HG03439 (cell line): Measurements from ENCODE around the gene SLC66A2.

Experiments used
- ATAC-seq: cut with Tn5 transposase; IDR thresholded peaks from one replicate; pipeline ENCODE4 v1.9.1; 2021; ENCODE audit warnings: mild to moderate bottlenecking, moderate library complexity; ENCODE audit not compliant: unreplicated experiment

The SLC66A2 gene

DNA sequence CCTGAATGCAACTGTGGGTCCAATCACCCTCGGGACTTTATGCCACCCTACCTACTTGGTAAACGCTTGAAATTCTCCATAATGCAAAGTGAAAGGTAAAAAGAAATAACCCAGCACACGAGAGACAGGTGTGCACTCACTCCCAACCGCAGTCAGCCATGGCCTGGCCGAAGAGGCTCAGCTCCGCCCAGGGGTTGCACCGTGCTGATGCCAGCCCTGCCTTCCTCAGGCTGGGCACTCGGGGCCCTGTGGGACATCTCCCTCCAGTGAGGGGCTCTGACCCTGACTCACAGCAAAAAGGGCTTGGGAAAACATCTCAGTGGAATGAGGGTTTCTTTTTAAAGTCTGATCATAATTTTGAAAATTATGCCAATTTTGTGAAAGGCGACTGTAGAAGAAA lies 13.3 kb downstream of the SLC66A2 start:
- ATAC-seq: no peak

DNA sequence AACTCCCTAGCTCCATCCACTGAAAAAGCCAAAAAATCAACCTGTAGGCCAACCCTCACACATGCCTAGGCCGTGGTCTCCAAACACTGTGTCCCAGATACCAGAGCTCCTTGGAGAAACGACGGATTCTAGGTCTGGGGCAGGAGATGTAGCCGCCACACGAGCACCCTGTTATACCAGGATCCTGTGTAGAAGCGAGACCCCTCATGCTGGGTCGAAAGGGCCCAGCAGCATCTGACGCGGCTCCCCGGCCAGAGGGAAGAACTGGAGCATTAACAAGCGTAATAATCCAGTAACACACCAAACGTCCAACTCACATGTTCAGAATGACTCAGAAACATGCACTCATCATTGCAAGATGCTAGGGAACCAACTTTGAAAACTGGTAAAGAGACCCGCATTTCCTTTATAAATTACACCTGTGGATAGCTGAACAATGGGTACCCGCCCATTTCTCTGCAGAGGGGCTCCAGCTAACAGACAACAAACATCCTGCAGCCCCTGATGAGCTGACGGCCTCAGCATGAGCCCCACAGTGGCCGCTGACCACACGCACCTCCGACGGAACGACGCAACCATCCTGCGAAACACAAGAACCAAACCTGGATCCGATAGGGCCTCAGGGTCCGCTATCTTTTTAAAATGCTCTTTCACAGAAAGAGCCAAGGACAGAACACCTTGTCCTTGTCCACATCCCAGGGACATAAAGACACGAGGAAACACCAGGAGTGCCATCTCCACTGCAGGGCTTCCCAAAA lies 14.2 kb downstream of the SLC66A2 start:
- no peak for ATAC-seq

DNA sequence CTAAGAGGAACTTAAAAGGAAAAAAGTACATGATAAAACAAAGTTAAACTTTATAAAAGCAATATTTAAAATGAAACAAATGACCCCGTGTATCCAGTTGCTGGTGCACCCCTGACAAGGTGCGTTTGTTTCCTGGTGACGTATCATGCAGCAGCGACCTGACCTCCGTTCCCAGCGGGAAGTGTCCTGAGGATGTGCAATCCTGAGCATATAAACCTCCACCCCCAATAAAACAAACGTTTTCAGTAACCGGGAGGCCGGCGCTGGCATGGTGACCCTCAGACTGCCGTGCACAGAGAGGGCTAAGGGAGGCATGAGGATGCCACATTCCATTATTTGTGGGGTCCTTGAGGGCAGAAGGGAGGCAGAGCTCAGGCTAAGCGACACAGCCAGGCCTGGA lies 14.8 kb downstream of the SLC66A2 start:
- ATAC-seq: no peak

DNA sequence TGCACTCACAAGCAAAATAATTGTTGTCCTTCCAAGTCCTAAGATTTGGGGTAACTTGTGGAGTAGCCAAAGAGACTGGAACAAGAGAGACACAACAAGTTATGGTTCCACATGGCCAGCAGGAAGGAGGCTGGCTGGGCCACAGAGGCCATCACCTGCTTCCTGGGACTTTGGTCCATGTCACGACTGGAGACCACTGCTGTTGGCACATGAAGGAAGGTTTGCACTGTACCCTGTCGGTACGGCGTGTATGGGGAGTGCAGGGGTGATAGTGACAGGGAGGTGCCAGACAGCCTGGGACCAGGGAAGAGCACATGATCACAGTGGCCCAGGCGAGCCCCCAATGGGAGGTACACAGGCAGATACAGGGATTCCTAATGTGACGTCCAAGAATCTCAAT lies 15.5 kb downstream of the SLC66A2 start:
- no peak for ATAC-seq

DNA sequence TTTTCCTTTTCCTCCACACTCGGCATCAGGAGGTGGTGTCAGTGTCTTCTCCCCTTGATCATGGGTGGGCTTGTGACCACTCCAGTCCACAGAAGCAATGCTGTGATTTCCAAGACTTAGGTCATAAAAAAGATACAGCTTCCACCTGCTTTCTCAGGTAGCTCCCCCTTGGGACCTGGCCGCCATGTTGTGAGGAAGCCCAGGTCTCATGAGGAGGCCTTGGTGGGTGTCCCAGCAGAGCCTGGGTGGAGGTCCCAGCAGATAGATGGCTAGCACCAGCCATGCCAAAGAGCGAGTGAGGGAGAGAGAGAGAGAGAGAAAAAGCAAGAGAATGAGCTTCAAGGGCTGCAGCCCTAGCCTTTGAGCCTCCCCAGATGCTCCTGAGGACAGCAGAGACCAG lies 16.0 kb downstream of the SLC66A2 start:
- no peak for ATAC-seq

DNA sequence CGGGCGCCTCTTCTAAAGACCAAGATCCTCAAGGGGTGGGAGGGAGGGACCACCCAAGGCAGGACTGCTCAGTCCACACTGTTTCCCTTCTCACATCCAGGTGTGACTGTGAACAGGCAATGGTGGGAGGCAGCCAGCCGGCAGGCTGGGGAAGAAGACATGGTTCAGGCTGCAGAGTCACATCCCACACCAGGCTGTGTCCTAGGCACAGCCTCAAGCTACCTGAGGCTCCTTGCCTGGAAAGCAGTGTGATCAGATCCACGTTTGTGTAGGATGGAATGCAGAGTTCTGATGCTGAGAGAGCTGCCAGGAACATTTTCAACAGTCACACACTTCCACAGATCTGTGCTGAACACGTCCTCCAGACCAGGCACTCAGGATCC lies 16.4 kb downstream of the SLC66A2 start:
- no peak for ATAC-seq

DNA sequence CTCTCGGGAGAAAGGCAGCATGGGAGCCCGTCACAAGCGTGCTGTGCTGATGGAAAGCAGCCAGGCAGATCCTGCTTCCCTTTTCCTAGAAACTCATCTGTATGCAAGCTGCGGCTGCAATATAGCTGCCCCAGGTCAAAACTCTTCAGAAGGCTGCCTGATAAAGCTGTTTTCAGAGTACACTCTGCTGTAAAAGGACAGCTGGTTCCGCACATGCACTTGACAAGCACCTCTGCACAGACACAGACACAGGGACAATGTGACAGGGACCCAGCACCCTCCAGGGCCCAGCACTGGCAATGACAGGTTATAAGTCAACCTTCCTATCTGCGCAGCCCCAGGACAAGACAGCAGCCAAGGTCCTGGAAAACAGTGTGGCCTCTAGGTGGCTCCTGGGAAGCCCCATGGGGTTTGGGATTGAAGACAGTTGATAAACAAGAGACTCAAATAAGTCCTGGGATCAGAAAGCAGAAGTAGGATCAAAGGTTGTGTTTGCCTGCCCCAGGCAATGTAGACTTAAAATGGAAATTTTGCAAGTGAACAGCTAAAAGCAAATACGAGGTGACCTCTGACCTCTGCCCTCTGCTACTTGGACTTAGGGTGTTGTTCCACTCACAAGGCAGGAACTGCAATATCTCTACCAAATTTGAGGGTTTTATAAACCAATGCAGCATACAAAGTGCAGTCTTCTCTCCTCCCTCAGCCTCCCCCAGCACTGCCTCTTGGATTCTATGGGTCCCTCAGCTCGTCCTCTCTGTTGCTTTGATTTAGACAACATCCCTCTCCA lies 16.9 kb downstream of the SLC66A2 start:
- no peak for ATAC-seq

DNA sequence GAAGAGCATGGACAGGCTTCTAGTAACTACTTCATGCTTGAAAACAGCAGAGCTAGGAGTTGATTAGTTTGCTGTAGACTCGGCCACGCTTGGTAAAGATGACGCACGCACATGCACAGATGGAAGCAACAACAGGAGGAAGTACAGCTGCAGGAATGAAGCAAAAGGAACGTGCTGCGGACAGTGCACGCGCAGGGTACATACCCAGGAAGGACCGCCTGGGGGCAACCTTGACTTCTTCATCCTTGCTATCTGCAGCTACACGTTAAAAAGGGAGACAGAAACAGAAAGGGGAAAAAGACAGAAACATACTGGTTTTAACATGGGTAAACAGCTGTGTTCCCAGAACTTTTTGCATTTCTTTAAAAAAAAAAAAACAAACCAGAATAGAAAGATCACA lies 17.7 kb downstream of the SLC66A2 start:
- no peak for ATAC-seq

DNA sequence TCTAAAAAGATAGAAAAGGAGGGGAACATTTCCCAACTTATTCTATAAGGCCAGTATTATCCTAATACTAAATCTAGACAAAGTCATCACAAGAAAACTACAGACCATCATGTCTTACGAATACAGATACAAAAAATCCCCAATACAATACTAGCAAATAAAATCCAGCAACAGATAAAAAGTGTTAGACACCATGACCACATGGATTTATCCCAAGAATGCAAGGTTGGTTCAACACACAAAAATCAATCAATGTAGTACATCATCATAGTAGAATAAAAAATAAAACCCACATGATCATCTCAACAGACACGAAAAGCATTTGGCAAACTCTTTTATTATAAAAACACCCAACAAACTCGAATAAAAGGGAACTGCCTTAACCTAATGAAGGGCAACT lies 18.5 kb downstream of the SLC66A2 start:
- no peak for ATAC-seq

DNA sequence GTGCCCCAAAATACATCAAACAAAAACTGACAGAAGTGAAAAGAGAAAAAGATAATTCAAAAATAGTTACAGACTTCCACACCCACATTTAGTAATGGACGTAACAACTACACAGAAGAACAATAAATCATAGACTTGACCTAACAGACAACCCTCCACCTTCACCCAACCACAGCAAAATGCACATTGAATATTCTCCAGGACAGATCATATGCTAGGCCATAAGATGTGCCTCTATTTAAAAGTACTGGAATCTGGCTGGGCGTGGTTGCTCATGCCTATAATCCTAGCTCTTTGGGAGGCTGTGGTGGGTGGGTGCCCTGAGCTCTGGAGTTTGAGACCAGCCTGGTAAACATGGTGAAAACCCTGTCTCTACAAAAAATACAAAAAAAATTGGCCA lies 20.0 kb downstream of the SLC66A2 start:
- no peak for ATAC-seq

DNA sequence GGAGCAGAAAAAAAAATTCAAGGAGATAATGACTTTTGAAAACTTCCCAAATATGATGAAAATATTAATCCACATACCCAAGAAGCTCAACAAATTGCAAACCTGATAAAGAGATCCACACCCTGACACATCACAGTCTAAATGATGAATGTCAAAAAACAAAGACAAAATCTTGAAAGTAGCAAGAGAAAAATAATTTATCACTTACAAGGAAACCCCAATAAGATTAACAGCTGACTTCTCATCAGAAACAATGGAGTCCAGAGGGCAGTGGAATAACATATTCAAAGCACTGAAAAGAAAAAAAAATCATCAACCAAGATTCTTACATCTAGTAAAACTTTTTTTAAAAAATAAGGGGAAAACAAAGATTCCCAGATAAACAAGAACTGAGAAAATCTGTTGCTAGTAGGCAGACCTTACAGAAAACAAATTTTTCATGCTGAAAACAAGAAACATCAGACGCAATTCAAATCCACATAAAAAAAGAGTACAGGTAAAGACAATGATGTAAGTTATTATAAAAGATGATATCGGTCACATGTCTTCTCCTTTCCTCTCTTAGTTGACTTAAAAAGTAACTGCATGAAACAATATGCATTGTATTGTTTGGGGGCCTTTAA lies 21.3 kb downstream of the SLC66A2 start:
- no peak for ATAC-seq

DNA sequence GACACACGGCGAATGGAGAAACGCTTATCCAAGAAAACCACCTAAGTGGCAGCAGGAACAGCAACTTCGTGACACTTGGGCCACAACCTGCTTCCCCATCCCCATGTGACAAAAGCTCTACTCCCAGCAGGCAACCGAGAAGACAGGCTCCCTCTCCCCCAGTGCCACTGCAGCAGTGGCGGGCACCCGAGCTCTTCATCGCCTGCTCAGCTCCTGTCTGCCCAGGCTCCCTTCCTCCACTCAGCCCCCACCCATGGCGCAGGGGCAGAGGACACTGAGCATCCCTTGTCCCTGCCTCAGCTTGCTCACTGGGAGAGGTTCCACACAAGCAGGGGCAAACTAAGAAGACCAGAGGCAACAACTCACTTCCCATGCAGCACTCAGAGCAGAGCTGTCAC lies 22.9 kb downstream of the SLC66A2 start:
- no peak for ATAC-seq

DNA sequence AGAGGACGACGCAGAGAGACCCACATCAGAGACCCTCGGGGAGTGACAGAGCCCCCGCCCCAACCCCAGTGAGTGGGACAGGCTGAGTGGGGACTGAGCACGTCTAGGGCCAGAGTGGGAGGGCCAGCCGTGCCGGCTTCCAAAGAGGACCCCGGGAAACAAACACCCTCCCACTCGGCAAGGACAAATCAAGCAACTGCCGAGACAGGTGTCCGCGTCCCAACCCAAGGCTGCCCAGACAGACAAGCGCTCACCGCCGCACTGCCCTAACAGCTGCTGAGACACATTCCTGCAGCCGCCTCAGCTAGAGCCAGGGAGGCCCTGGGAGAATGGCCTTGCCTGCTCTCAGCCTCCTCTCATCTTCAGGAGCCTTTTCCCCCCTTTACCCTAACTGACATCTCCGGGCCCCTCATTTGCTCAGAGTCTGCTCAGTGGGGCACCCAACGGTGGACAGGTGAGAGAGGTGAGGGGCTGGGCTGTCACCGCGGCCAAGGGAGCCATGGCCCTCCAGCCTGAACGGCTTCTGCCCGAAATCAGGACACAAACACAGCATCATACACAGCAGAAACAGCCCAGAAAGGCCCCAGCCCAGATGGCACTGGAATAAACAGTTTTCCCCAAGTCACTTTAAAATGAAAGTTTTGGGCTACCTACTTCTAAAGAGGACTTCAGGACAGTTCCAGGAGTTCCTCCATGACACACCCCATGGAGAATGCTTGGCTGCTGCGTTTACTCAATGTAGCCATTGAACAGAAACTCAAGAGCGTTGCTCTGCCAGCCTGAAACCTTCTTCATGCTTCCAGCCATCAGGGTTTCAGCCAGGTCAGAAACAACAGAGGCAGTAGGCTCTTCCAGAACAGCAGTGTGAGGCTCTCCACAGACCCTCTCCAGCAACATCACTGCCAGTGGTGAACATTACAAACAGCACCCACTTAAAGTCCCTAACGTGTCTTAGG lies 23.6 kb downstream of the SLC66A2 start:
- no peak for ATAC-seq

DNA sequence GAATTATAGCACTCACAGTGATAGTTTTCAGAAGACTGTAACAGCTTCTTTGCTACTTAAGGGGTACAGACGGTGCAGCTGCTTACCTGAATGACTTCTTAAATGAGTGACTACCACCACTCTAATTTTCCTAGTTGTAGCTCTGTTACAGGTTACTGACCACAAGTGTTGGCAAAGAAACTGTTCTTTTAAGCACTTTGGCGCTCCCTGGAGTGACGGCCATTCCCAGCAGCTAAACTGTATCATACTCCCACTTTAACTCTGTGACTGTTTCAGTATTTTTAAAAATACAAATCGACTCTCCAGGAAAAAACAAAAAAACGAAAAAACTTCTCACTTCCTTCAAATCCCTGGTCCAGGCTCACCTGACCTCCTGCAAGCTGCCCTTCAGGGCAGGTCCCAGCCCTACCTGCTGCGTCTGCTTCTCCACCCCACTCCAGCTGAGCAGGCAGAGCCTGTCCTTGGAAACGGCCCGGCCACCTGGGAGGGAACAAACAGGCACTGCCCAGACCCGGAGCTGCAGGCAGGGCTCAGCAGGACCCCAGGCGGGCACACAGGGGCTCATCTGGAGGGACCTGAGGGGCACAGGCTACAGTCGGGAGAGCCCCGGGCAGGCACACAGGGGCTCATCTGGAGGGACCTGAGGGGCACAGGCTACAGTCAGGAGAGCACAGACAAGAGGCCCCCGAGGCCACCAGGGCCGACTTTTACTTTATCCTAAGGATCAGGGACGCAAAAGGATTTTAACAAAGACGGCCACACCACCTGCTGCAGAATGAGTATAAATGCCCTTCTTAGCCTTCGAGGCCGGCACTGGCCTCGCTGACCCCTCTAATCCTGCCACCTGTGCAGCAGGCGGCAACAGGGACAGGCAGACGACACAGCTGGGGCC lies 24.5 kb downstream of the SLC66A2 start:
- ATAC-seq: no peak

DNA sequence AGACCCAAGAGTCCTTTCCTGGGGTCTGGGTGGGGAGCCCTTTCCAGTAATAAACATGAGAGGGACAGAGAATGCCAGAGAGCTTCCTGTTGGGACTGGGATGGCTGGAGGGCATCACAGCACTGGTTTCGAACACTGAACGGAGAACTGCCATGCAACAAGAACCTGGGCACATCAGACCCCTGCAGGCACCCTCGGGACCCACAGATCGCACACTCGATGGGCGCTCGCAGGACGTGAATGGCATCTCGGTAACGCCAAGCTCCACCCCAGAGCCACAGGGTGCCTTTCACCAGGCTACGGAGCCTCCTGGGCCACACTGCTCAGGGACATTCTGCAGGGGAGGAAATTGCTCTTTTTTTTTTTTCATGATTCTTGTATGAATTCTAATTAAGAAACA lies 25.1 kb downstream of the SLC66A2 start:
- ATAC-seq: no peak

DNA sequence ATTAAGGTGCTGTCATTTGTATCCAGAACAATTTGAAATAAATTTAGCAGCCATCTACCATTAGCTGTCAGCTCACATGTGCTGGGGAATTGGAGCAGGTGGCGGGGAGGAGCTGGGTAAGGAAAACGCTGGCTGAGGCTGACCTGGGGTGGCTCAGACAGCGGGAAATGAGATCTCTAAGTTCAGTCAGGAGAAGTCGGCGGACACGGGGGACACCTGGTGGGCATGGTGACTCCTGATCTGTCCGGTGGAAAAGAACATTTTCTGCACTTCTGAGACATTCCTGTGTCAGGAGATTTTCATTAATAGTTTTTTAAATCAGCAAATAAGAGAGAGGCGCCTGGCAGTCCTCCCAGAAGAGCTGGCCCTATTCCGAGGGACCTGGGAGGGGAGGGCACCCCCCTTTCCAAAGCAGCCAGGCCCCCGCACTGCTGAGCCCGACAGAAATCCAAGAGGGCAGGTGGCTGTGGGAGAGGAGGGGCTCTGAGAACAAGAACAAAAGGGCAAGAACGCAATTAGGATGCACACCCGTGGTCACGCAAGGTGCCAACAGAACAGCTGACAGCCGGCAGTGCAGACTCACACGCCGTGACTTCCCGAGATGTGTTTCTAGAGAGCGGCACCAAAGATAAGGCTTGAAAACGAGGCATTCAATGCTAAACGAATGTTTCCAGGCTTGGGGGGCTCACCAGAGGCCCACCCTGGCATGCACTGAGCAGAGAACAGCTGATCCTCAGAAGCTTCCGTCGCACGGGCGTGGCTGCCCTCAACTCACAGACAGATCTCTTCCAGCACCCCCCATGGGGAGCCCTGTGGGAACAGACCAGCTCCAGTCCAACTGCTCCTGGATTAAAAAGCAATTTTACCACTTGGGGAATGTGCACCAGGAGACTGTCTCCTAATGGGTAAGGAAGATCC lies 26.4 kb downstream of the SLC66A2 start:
- no peak for ATAC-seq

DNA sequence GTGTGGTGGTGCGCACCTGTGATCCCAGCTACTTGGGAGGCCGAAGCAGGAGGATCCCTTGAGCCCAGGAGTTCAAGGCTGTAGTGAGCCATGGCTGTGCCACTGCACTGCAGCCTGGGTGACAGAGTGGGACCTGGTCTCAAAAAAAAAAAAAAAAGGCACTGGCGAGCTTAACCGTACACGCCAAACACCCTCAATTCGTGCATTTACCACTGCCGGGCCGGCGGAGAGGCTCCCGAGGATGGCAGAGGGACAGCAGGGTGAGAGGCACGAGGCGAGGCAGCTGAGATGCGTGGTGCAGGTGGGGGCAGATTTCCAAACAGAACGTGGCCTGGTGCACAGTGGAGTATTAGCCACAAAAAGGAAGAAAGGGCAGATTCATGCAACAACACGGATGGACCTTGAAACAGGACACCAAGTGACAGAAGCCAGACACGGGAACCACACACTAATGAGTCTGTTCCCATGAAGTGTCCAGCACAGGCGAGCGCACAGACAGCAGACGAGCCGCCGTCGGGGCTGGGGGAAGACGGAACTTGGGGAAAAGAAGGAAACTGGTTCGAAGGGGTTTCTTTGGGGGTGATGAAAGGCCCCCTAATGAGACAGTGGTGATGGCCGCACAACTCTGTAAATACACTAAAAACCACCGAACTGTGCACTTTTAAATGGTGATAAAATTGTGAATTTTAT lies 27.4 kb downstream of the SLC66A2 start:
- ATAC-seq: no peak

DNA sequence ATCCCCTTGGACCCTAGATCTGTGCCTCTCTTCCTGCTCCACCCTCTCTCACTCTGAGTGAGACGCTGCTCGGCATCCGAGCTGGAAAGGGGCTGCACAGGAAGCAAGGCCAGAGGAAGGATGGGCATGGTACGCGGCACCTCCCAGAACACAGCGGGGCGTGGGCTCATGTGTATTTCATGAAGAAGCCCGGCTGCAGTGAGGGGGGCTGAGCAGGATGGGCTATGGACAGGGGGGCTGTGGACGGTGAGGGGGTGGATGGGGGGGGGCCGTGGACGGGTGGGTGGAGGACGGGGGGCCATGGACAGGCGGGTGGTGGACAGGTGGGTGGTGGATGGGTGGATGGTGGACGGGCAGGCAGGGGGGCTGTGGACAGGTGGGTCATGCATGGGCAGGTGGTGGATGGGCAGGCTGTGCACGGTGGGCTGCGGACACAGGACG lies 28.5 kb downstream of the SLC66A2 start:
- ATAC-seq: no peak
